Activated CD8-positive, alpha-beta T cell treated with anti-CD3 and anti-CD28 coated beads, Interleukin-2, amount 10 ng/mL, durations not matched to agents 7 days and 5 days (primary cell): ENCODE results near the gene DSCAML1. TPM values are rescaled to one million over a fixed set of nuclear protein-coding genes. Genes with fewer than 3 reads are reported as not detected.

Source experiments
- ATAC-seq: fragments of 150-1000 bp; cut with Tn5 transposase; one replicate; pipeline ENCODE4 v1.10.0; 2021; ENCODE audit warnings: moderate library complexity
- CTCF ChIA-PET: fragments of 350-600 bp; sonication (Branson Sonifier 250); formaldehyde crosslinking; loops from one replicate; lab custom pipeline; 2021; ENCODE audit warnings: antibody characterized with exemption; lab: Charles Lee
- POLR2A ChIA-PET: fragments of 350-600 bp; sonication (Branson Sonifier 250); formaldehyde crosslinking; loops from one replicate; lab custom pipeline; 2021; ENCODE audit warnings: antibody characterized with exemption; lab: Charles Lee
- DNase-seq: peaks from one replicate; pipeline ENCODE4 v3.0.0-alpha.2; 2020
- H3K27ac Mint-ChIP-seq: one replicate; pipeline ENCODE4 v1.8.0; 2021; ENCODE audit warnings: mild to moderate bottlenecking, mixed read lengths
- H3K27me3 Mint-ChIP-seq: one replicate; pipeline ENCODE4 v1.8.0; 2021; ENCODE audit warnings: low read depth, mixed read lengths
- H3K36me3 Mint-ChIP-seq: one replicate; pipeline ENCODE4 v1.8.0; 2021; ENCODE audit warnings: low read depth, mixed read lengths
- H3K4me1 Mint-ChIP-seq: one replicate; pipeline ENCODE4 v1.8.0; 2021; ENCODE audit warnings: low read depth, mixed read lengths
- H3K4me3 Mint-ChIP-seq: one replicate; pipeline ENCODE4 v1.8.0; 2021; ENCODE audit warnings: mild to moderate bottlenecking, mixed read lengths
- H3K9me3 Mint-ChIP-seq: one replicate; pipeline ENCODE4 v1.8.0; 2022; ENCODE audit warnings: mixed read lengths; ENCODE audit not compliant: insufficient read depth
- total RNA-seq, 2 experiments: library from RNA; stranded (reverse); gene quantifications; one replicate each; pipeline ENCODE4 v1.2.3, GENCODE V29; 2021

DSCAML1 gene
- total RNA-seq, 2 experiments from 2014 or later, result 0.16 to 0.37 TPM

DNA sequence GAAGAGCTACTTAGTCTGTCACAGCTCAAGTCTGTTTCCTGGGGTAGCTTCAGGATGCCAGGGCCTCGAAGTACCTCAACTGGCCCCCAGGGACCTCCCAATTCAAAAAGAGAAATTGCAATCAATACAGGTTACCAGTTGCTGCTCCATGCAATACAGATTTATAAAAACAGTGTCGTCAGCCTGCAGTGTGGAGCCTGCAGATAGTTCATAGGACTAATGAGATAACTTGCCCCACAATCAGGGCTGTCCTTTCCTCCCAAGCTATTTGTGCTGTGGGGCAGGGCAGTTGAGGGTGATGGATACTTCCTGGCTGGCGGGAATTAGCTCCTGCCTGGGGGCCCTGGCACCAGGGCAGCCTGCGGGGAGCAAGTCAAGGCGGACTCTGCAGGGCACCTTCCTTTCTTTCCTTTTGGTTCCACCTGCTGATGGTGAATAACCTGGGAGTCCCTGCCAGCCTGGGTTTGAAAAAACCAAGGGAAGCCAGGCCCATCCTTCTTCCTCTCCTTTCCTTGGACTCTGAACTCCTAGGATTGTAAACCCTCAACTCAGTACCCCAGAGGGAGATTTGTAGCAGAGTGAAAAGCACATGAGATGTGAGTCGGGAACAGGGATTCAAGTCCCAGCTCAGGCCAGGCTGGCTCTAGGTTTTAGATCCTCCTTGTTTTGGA lies 252.8 kb downstream of the DSCAML1 start:
- Mint-ChIP-seq H3K27me3 (no peaks in the 10 kb centered on the region), H3K36me3 (no peaks in the 10 kb centered on the region), H3K4me1 (no peaks in the 10 kb centered on the region), H3K4me3 (no peak overlapping the region), H3K27ac (no peak overlapping the region), H3K9me3 (no peaks in the 10 kb centered on the region)
- DNase-seq (no peak), ATAC-seq (no peak)
- ChIA-PET CTCF (no interaction called here), POLR2A (no interaction called here)

DNA sequence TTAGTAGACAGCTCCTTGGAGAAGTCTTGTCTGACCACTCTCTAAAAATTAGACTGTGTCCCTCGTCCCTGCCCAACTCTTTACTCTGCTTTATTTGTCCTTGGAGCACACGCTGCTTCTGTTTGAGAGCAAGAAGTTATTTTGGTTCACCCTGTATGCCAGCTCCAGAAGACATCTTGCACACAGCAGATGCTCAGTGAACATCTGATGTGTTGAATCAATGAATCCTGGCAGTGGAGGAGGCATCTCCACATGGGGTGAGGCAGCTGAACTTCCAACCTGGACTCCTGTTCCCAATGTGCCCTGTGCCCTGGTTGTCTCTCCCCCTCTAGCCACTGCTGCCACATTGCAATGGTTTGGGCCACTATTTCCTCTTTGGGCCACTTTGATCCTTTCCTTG lies 255.8 kb downstream of the DSCAML1 start:
- Mint-ChIP-seq H3K9me3 (no peaks in the 10 kb centered on the region), H3K36me3 (no peaks in the 10 kb centered on the region), H3K4me1 (no peaks in the 10 kb centered on the region), H3K4me3 (no peak overlapping the region), H3K27me3 (no peaks in the 10 kb centered on the region), H3K27ac (no peak overlapping the region)
- no peak for DNase-seq
- ChIA-PET CTCF (interaction anchor here (1.0 kb wide), 1 partner anchor 115 kb away, joined by 3 read pairs; no protein-coding TSS in a partner anchor), POLR2A (interaction anchor here (0.7 kb wide), 1 partner anchor 73 kb away, joined by 3 read pairs; no protein-coding TSS in a partner anchor)
- no peak for ATAC-seq

DNA sequence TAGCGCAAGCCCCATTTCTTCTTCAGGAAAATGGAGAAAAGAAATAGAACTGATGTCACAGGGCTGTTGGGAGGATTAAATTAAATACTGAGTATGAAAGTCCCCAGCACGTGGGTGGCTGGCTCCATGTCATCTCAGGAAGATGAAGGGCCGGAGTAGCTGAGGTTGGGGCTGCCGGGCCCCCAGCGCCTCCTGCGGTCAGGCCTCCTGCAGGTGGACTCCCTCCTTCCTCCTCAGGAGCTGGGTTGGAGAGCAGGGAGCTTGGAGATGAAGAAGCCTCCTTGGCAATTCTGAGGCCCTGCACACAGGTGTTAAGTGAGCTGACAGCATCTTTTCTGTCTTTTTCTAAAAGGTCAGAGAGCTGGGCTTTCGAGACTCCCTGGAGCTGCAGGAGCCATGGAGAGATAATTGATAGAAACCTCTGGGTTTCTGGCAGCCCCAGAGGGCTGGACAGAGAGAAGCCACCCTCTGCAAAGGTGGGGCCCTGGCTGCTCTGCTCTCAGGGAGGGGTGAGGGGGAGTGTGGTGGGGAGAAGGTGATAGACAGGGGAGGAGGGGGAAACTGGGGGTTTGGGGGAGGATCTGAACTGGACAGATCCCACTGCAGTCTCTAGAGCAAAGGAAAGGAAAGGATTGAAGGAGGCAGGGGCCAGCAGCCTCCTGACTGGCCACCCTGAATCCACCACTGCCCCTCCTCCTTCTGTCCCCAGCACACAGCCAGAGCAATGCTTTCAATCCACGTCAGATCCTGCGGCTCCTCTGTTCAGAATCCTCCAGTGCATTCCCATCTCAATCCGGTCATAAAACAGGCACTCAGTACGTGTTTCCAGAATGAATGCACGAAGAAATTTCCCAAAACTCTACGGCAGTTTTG lies 258.5 kb downstream of the DSCAML1 start:
- DNase-seq (no peak), ATAC-seq (no peak)
- CTCF ChIA-PET, result no interaction called here
- Mint-ChIP-seq H3K27ac (no peak overlapping the region), H3K36me3 (no peaks in the 10 kb centered on the region), H3K27me3 (peaks cover 2% of the 10 kb centered on the region), H3K9me3 (no peaks in the 10 kb centered on the region), H3K4me1 (no peaks in the 10 kb centered on the region), H3K4me3 (no peak overlapping the region)
- POLR2A ChIA-PET, result interaction anchor here (0.7 kb wide), 1 partner anchor 129 kb away, joined by 3 read pairs; no protein-coding TSS in a partner anchor

DNA sequence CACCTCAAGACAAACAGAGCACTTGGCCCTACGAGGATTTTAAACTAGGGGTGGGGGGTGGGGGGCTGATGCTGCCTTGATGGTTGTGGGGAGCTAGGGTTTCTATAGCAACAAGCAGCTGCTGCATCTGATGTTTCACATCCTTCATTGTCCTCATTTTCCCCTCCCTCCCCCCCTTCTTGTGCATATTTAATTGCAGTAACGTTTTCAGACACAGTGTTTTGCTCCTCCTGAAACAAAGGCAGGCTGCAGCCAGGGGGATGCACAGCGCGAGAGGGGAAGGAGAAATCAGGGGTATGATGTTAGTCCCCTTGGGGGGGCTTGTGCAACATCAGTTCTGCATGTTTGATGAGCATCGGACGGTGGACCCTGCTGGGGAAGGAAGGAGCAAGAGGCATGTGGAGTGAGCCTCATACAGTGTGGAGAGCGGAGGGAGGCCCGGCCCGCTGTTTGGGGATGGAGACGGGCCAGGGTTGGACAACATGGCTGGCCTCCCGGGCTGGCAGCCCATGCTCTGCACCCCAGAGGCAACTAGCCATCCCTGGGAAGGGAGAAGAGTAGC lies 261.1 kb downstream of the DSCAML1 start:
- Mint-ChIP-seq H3K27me3 (peaks cover 2% of the 10 kb centered on the region), H3K4me1 (no peaks in the 10 kb centered on the region), H3K36me3 (no peaks in the 10 kb centered on the region), H3K9me3 (no peaks in the 10 kb centered on the region), H3K27ac (no peak overlapping the region), H3K4me3 (no peak overlapping the region)
- CTCF ChIA-PET, result no interaction called here
- ATAC-seq (no peak), DNase-seq (no peak)
- POLR2A ChIA-PET, result no interaction called here

DNA sequence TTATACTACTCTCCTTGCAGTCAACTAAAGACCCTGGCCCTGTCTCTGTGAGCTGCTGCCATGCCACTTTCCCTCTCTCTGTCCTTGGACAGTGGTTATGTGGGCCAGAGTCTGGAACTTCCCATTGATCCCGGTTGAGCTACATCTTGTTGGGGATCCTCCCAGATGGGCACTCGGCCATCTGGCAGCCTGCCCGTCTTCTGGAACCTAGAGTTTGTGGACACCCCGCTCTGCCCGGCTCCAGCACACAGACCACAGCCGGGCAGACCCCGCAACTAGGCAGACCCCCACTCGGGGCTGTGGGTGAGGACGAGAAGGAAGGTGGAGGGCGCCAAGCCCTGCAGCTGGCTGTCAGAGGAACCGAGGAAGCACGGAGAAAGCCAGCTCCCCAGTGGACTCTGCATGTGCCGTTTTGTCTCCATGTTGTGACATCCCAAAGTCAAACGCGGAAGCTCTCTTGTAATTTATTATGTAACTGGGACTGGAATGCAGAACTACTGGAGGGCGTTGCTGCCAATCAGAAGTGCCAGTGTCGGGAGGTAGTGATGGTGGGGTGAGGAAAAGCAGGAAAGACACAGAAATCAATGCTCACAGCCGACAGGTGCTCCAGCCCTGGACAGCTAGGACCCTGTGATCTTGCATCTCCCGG lies 261.7 kb downstream of the DSCAML1 start:
- no peak for DNase-seq
- Mint-ChIP-seq H3K27me3 (peaks cover 2% of the 10 kb centered on the region), H3K36me3 (no peaks in the 10 kb centered on the region), H3K27ac (no peak overlapping the region), H3K4me3 (no peak overlapping the region), H3K4me1 (no peaks in the 10 kb centered on the region), H3K9me3 (no peaks in the 10 kb centered on the region)
- CTCF ChIA-PET, result no interaction called here
- POLR2A ChIA-PET, result no interaction called here
- no peak for ATAC-seq

DNA sequence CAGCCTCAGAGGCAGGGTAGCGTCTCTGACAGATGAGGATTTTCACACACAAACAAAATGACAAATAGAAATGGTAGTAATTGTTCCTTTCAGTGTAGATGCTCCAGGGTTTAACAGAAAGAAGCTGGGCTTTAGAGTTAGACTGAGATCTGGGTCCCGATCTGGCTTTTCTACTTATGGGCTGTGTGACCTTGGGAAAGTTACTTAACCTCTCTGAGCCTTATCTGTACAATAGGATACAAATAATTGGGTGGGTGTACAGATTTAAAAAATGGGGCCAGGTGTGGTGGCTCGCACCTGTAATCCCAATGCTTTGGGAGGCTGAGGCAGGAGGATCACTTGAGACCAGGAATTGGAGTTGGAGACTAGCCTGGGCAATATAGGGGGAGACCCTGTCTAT lies 264.4 kb downstream of the DSCAML1 start:
- POLR2A ChIA-PET, result no interaction called here
- DNase-seq (no peak), ATAC-seq (no peak)
- Mint-ChIP-seq H3K4me1 (peaks cover 5% of the 10 kb centered on the region), H3K27ac (no peak overlapping the region), H3K36me3 (no peaks in the 10 kb centered on the region), H3K4me3 (no peak overlapping the region), H3K9me3 (no peaks in the 10 kb centered on the region), H3K27me3 (peaks cover 4% of the 10 kb centered on the region)
- CTCF ChIA-PET, result no interaction called here

DNA sequence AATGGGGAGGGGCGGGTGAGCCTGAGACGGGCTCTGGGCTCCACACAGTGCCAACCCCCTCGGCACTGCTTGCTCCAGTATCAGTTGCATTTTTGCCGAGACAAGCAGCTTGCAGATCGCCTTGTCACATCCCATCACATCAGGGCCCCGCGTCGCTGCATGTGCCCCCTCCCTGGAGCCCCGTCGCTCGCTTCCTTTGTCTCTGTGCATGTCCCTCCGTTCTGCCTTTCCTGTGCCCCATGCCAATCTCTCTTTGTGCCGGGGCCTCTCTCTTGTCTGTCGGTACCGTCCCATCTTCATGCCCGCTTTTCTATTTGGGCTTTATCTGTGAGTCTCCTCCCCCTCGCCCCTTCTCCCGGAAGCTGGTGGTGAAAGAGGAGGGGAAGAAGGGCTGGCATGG lies 267.2 kb downstream of the DSCAML1 start:
- Mint-ChIP-seq H3K27ac (no peak overlapping the region), H3K4me3 (no peak overlapping the region), H3K27me3 (peaks cover 6% of the 10 kb centered on the region), H3K9me3 (no peaks in the 10 kb centered on the region), H3K4me1 (peaks cover 5% of the 10 kb centered on the region), H3K36me3 (no peaks in the 10 kb centered on the region)
- POLR2A ChIA-PET, result no interaction called here
- no peak for ATAC-seq
- DNase-seq, result no peak
- CTCF ChIA-PET, result no interaction called here

DNA sequence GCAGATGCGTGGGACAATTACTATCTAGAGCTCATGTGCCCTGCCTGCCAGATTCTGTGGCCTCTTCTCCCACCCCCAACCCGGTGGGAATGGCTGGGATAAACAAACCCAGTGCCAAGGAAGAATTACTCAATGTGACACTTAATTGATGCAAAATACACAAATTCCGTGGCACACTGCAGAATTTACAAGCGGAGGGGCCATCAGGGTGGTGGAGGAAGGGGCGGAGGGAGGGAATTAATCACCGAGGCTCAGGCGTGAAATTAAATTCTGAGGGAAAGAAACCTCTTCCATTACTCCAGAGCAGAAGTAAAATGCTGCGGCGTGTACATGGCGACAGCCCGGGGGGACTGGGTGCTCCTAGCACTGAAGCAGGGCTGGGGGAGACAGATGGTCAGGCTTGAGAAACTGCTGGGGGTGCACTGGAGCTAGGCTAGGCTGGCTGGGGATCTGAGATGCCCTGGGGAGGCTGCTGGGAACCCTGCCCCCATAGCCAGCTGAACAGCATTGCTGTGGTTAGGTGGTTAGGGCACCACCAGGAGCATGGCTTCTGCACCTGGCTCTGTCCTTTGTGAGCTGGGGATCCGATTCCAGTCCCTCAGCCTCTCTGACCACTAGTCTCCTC lies 268.8 kb downstream of the DSCAML1 start:
- CTCF ChIA-PET, result interaction anchor here (0.7 kb wide), 1 partner anchor 101 kb away, joined by 3 read pairs; no protein-coding TSS in a partner anchor
- H3K27me3 Mint-ChIP-seq, result peaks cover 6% of the 10 kb centered on the region
- DNase-seq (no peak), ATAC-seq (no peak)
- H3K9me3 Mint-ChIP-seq, result no peaks in the 10 kb centered on the region
- POLR2A ChIA-PET, result no interaction called here
- no peak overlapping the region for H3K4me3 Mint-ChIP-seq
- H3K36me3 Mint-ChIP-seq, result no peaks in the 10 kb centered on the region
- peaks cover 5% of the 10 kb centered on the region for H3K4me1 Mint-ChIP-seq
- H3K27ac Mint-ChIP-seq, result no peak overlapping the region

DNA sequence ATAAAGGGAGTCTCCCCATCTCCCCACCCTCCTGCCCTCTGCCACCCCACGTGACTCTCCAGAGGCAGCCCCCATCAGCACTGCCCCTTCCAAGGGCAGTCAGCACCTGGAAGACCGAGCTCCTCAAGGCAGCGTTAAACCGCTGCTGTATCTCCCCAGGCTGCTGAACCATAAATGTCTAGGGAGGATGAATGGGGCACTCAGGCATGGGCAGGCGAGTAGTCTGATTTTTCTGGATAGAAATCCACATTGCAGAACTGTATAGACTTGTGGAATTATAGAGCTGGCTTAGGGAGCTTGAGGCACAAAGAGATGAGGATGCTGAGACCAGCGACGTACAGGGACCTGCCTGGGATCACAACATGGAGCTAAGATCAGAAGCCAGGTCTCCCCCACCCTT lies 269.7 kb downstream of the DSCAML1 start:
- H3K36me3 Mint-ChIP-seq, result no peaks in the 10 kb centered on the region
- ATAC-seq, result no peak

DNA sequence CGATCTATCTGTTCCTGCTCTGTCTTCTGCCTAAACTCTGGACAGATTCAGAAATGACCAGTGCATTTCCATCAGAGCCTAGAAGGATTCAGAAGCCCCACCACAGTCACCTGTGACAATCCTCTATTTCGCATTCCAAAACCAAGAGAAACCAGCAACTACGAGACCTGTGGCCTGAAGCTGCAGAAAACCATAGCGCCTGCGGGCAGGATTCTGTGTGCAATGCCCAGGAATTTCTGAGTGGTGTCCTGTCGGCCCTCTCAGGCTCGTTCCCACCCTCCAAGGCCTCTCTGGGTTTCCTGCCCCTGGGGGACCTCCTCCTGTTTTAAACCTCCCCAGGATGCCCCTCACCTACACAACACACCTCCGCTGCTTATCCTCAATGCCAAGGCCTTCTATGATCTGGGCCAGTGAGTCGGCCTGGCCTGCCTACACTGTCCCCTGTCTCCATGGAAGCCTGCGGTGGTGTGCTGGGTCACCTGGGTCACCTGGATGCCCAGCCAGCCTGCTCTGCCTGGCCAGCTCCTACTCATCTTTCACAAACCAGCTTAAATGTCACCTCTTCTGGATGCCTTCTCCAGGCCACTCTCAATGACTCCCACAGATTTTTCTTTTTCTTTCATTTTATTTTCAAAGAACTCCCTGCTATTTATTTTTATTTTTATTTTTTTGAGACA lies 271.0 kb downstream of the DSCAML1 start:
- ChIA-PET CTCF (no interaction called here), POLR2A (no interaction called here)
- peaks cover 5% of the 10 kb centered on the region for H3K4me1 Mint-ChIP-seq
- ATAC-seq (no peak), DNase-seq (no peak)
- no peaks in the 10 kb centered on the region for H3K36me3 Mint-ChIP-seq
- peaks cover 6% of the 10 kb centered on the region for H3K27me3 Mint-ChIP-seq
- no peak overlapping the region for H3K27ac Mint-ChIP-seq
- H3K4me3 Mint-ChIP-seq, result no peak overlapping the region
- H3K9me3 Mint-ChIP-seq, result no peaks in the 10 kb centered on the region

More for the DNA sequence above, 269.7 kb downstream of the DSCAML1 start:
- Mint-ChIP-seq H3K27me3 (peaks cover 6% of the 10 kb centered on the region), H3K4me1 (peaks cover 5% of the 10 kb centered on the region), H3K4me3 (no peak overlapping the region), H3K9me3 (no peaks in the 10 kb centered on the region), H3K27ac (no peak overlapping the region)
- no peak for DNase-seq
- CTCF ChIA-PET, result interaction anchor here (1.4 kb wide), 1 partner anchor 101 kb away, joined by 4 read pairs; no protein-coding TSS in a partner anchor
- POLR2A ChIA-PET, result no interaction called here
